ENCODE data around the gene GNAI3. TPM values are rescaled to one million over a fixed set of nuclear protein-coding genes. Genes with fewer than 3 reads are reported as not detected.

The GNAI3 gene
- total and polyA plus RNA-seq, 10 of the 15 experiments (the other 5 are each of a cell fraction or from before 2014, with no cell fraction given), result 5.9 to 13.8 (median 8.0) TPM

DNA sequence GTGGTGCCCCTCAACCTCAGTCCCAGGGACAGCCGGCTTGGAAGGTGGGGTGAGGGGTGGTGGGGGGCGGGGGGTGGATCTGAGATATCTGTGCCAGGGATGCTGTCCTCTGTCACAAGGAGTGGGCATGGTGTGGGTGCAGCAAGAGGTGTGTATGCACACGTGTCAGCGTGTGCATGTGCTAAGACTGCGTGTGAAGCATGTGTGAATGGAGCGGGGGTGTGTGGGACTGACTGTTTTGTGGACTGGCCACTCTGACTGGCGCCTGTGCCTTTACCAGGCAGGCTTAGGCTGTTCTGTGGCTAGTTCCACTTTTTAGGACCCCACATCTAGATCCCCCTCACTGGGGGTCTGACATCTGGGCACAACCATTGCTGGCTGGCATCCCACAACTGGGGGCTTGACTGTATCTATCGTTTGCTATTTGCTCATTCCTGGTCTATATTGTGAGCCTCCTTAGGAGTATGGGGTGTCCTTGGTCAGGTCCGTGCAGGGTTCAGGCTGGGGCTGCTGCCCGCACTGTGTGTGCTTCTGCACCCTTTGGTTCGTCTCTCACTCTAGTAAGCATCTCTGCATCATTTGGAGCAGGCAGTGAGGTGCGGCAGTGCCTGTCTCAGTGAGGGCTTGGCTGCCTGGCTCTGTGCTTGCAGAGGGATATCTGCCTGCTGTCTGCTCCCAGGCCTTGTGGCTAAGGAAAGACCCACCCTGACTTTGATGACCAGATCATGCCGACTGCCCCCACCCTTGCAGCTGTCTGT is 73.1 kb downstream of the GNAI3 start:
- POLR2A ChIA-PET, result interaction anchor here (0.6 to 3.4 kb wide), 2 partner anchors 57 to 73 kb away, joined by 3 to 34 read pairs; partner anchors contain the start of gene GNAI3
- Histone ChIP-seq H3K4me2 (ENCODE audit: control insufficient read depth, insufficient read depth) (peak overlapping the region; percentile 26), H3K4me3 (peak overlapping the region; percentile 85), H3K79me2 (ENCODE audit: control insufficient read depth, insufficient read depth, low read length) (peaks cover 51% of the 10 kb centered on the region), H3K9me3 (replicated peaks; ENCODE audit: control insufficient read depth, insufficient read depth, low read length) (no peaks in the 10 kb centered on the region), H3K36me3 (ENCODE audit: control insufficient read depth in 2 of 2, insufficient read depth in 2 of 2, low read length in 1 of 2) (no peaks in the 10 kb centered on the region; a peak in 2 of 4 replicates), H3K4me1 (ENCODE audit: control insufficient read depth, insufficient read depth, low read length) (peaks cover 38% of the 10 kb centered on the region), H2AFZ (ENCODE audit: control insufficient read depth, low read depth, low read length) (no peak overlapping the region), H3K27ac (ENCODE audit: control insufficient read depth, insufficient read depth) (peak overlapping the region; percentile 72; the same call in 1 of the 2 replicates), H3K9ac (ENCODE audit: control insufficient read depth, insufficient read depth, low read length) (peak overlapping the region; percentile 86), H3K27me3 (replicated peaks in 1 of 2; ENCODE audit: control insufficient read depth in 2 of 2, insufficient read depth in 2 of 2, low read length in 1 of 2) (no peaks in the 10 kb centered on the region), H4K20me1 (ENCODE audit: control insufficient read depth, insufficient read depth) (no peaks in the 10 kb centered on the region)
- DNase-seq (ENCODE audit: low read depth, low spot score) (no peak), FAIRE-seq (no peak), ATAC-seq (peak; percentile 3; the same call in 2 of the 3 replicates)
- SMC1A ChIA-PET (ENCODE audit: uncharacterized antibody, unreplicated experiment), result interaction anchor here (0.6 to 2.7 kb wide), 2 partner anchors 69 to 73 kb away, joined by 3 to 18 read pairs; partner anchors contain the start of gene GNAI3
- in situ Hi-C loops (cut with MboI) (loop anchor here (5.0 kb wide), 2 partner anchors 74 to 134 kb away; partner anchors contain the start of gene GNAI3), intact Hi-C loops (cut with micrococcal nuclease; ENCODE audit: unreplicated experiment) (loop anchor here (5.0 kb wide), 1 partner anchor 129 kb away; the partner anchor contains the start of gene CYB561D1)
- TF ChIP-seq BHLHE40 (IDR thresholded peaks at IDR 0.05; ENCODE audit: borderline replicate concordance in 1 of 2, low read depth in 2 of 2, low read length in 1 of 2), result peak in 1 of 2 experiments; percentile 22; a peak in 1 of 4 replicates
- no peak for TF ChIP-seq MEF2B (IDR thresholded peaks at IDR 0.05; ENCODE audit: partially characterized antibody, poor library complexity, severe bottlenecking)
- TSS peak; percentile 50 for BruUV-seq (replicated peaks)
- WGBS (ENCODE audit: insufficient coverage, insufficient replicate concordance, low lambda C conversion rate, missing lambda C conversion rate), result 7% methylated on average over 13 of the region's 13 CpGs
- RAD21 ChIA-PET (ENCODE audit: unreplicated experiment), result interaction anchor here (1.2 kb wide), 1 partner anchor 14 kb away, joined by 3 read pairs; no protein-coding TSS in a partner anchor
- CTCF ChIA-PET, result interaction anchor here (1.2 to 1.7 kb wide), 4 partner anchors 9 to 131 kb away, joined by 4 to 6 read pairs (median 4); partner anchors contain the start of gene GNAI3
